RWPE1 (cell line): ENCODE data around the gene KRTDAP.

Experiments used
- CTCF ChIA-PET: fragments of 350-600 bp; sonication (Branson Sonifier 250); formaldehyde crosslinking; extraction: SDS; loops from one replicate; lab custom pipeline; 2021; lab: Yijun Ruan, JAX
- POLR2A ChIA-PET: fragments of 400-600 bp; formaldehyde crosslinking; extraction: SDS; loops from one replicate; lab custom pipeline; 2020; ENCODE audit warnings: antibody characterized with exemption; ENCODE audit not compliant: low non-redundant PET; lab: Yijun Ruan, JAX
- DNase-seq: peaks from one replicate; pipeline ENCODE4 v3.0.0; 2012; ENCODE audit warnings: low spot score
- H3K27ac ChIP-seq: fragments of 450-650 bp; 2 replicates; pipeline ENCODE4 v1.5.1; 2017
- CTCF ChIP-seq: fragments of 450-650 bp; conservative IDR thresholded peaks from 2 replicates; pipeline ENCODE4 v1.5.1; 2017; ENCODE audit warnings: low read depth, mild to moderate bottlenecking

Gene KRTDAP

DNA sequence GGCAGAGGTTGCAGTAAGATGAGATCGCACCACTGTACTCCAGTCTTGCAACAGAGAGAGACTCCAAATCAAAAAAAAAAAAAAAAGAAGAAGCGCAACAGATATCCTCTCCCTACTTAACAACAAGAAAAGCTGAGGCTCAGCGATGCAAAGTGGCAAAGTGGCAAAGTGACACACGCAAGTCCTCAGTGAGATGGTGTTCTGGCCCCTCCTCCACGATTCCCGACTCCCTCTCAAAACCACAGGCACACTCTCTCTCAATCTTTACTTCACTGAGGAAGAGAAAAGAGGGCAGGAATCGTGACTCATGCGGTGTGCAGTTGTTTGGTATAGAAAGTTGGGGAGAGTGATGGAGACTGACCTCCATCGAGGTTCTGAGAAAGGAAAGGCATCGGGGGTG lies 29.7 kb downstream of the KRTDAP start:
- CTCF ChIA-PET, result interaction anchor here (0.6 kb wide), 1 partner anchor 225 kb away, joined by 3 read pairs; no protein-coding TSS in a partner anchor
- no peak overlapping the region for H3K27ac ChIP-seq
- TF ChIP-seq CTCF, result no peak
- POLR2A ChIA-PET, result no interaction called here
- DNase-seq, result no peak

DNA sequence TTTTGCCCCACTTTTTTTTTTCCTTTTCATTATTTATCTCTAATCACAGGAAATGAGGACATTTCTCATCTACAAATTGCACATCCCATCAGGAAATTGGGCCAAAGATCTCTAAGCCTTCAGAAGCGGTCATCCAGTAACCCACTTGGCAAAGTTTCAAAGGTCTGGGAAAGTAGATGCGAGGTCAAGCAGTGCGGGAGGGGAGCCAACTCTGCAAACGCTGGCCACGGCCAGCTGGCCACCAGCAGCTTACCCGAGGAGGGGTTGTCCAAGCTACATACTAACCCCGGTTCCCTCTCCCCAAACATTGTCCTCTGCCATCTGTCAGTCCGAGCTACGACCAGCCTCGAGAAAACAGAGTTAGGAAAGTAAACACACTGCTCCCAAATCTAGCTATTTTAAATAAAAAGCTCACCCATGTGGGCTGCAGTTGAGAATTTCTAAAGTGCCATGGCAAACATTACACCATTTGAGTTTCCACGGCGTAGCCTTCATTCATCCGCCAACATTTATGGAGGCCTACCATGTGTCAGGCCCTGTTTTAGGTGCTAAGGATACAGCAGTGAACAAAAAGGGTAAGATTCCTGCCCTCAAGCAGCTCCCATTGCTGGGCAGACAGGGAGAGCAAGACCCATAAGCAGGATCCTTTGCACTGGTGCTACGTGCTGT lies 30.7 kb downstream of the KRTDAP start:
- no peak overlapping the region for H3K27ac ChIP-seq
- ChIA-PET POLR2A (no interaction called here), CTCF (interaction anchor here (0.6 kb wide), 1 partner anchor 207 kb away, joined by 3 read pairs; no protein-coding TSS in a partner anchor)
- DNase-seq, result no peak
- TF ChIP-seq CTCF, result no peak

DNA sequence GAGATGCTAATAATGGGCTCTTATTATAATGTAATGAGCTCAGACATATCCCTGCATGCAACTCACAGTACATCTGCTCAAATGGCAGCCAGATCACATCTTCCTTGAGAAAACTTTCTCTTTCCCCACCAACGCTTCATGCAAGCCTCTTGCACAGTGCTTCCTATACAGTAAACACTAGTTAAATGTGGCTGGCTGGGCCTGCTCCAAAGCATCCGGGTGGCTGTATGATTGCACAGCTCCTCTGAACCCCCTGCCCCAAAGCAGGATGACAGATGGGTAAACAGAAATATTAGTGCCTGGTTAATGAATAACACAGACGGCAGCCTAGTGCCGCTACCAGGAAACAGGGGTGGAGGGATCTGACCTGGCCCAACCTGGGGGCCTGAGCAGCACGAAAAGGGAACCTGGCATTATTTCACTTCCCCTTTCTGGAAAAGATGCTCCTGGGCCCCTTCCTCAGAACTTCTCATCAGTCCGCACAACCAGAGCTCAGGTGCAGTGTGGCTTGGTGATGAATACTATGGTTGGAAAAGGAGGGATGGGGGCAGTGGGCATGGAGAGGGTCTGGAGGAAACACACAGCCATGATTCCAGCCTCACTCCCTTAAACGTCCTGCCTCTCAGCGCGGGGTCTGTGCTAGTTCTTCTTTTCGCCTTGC lies 31.4 kb downstream of the KRTDAP start:
- no peak overlapping the region for H3K27ac ChIP-seq
- ChIA-PET CTCF (interaction anchor here (0.6 kb wide), 2 partner anchors 104 to 208 kb away, joined by 3 to 4 read pairs; no protein-coding TSS in a partner anchor), POLR2A (no interaction called here)

GRCh38 chr19:35458192-35458591 lies 32.1 kb downstream of the KRTDAP start:
- no peak for TF ChIP-seq CTCF
- ChIA-PET CTCF (interaction anchor here (0.6 kb wide), 1 partner anchor 104 kb away, joined by 4 read pairs; no protein-coding TSS in a partner anchor), POLR2A (no interaction called here)
- H3K27ac ChIP-seq, result no peak overlapping the region
- DNase-seq, result no peak

More for the DNA sequence above, 31.4 kb downstream of the KRTDAP start:
- no peak for TF ChIP-seq CTCF
- DNase-seq, result no peak

GRCh38 chr19:35457173-35457572 lies 33.1 kb downstream of the KRTDAP start:
- no peak for TF ChIP-seq CTCF
- ChIA-PET POLR2A (no interaction called here), CTCF (interaction anchor here (0.8 kb wide), 1 partner anchor 11 kb away, joined by 3 read pairs; no protein-coding TSS in a partner anchor)
- H3K27ac ChIP-seq, result no peak overlapping the region
- no peak for DNase-seq

DNA sequence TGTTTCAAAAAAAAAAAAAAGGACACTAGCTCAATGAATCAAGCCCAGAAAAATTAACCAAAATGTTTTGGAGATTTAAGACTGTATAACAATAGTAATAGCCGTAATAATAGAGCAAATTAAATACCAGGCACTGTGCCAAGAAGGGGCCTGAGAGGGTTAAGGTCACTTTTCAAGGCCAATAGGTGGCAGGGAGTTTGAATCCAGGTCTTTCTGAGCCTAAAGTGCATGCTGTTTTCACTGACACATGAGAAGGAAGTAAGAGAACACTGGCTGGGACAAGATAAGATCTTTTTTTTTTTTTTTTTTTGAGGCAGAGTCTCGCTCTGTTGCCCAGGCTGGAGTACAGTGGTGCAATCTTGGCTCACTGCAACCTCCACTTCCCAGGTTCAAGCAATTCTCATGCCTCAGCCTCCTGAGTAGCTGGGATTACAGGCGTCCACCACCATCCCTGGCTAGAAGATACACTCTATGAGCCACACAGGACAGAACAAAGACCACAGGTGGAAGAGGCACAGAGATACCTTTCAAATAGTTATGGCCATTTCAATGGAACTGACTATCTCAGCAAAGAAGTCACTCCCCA lies 34.6 kb downstream of the KRTDAP start:
- ChIA-PET CTCF (interaction anchor here (0.6 kb wide), 1 partner anchor 135 kb away, joined by 7 read pairs; no protein-coding TSS in a partner anchor), POLR2A (no interaction called here)
- no peak for TF ChIP-seq CTCF
- DNase-seq, result no peak
- no peak overlapping the region for H3K27ac ChIP-seq
